OCI-LY7 (cell line): ENCODE data around the gene RAB5IF. TPM values are rescaled to one million over a fixed set of nuclear protein-coding genes. Genes with fewer than 3 reads are reported as not detected.

Experiments used
- BruUV-seq: library from RNA; stranded (reverse); fragments of 400-500 nt; replicated peaks from 2 replicates; lab custom pipeline; 2021; lab: Mats Ljungman, UMichigan
- CTCF ChIA-PET: fragments of 300-600 bp; sonication (Branson Sonifier 250); formaldehyde crosslinking; loops from one replicate; lab custom pipeline; 2022; ENCODE audit warnings: antibody characterized with exemption; ENCODE audit not compliant: unreplicated experiment; lab: Charles Lee
- POLR2A ChIA-PET: fragments of 300-600 bp; sonication (Branson Sonifier 250); formaldehyde crosslinking; loops from one replicate; lab custom pipeline; 2022; ENCODE audit warnings: antibody characterized with exemption; lab: Charles Lee
- DNase-seq: peaks from one replicate; pipeline ENCODE4 v3.0.0-alpha.2; 2015; ENCODE audit warnings: low spot score
- H2AFZ ChIP-seq: fragments of 200-600 bp; sonication (generic), shearing (Covaris generic); 2 replicates; pipeline ENCODE4 v1.6.1; 2014; ENCODE audit warnings: mild to moderate bottlenecking, antibody characterized with exemption, low read length, moderate library complexity
- H3K27ac ChIP-seq: fragments of 200-600 bp; sonication (generic); 2 replicates; pipeline ENCODE4 v1.5.1; 2014; ENCODE audit warnings: mixed run types, low read depth, mild to moderate bottlenecking, moderate library complexity, low read length, inconsistent platforms; ENCODE audit not compliant: poor library complexity, severe bottlenecking
- H3K36me3 ChIP-seq: fragments of 200-600 bp; sonication (generic); 2 replicates; pipeline ENCODE4 v1.6.1; 2014; ENCODE audit warnings: mild to moderate bottlenecking, antibody characterized with exemption, low read length, moderate library complexity, mixed read lengths; ENCODE audit not compliant: insufficient read depth
- H3K4me1 ChIP-seq: fragments of 200-600 bp; sonication (generic); 2 replicates; pipeline ENCODE4 v1.5.1; 2014; ENCODE audit warnings: mild to moderate bottlenecking, low read length; ENCODE audit not compliant: insufficient read depth, poor library complexity, severe bottlenecking
- H3K4me2 ChIP-seq: fragments of 200-600 bp; sonication (generic); 2 replicates; pipeline ENCODE4 v1.6.1; 2014; ENCODE audit warnings: mild to moderate bottlenecking, low read length
- H3K4me3 ChIP-seq: fragments of 200-600 bp; sonication (generic); 2 replicates; pipeline ENCODE4 v1.5.1; 2014; ENCODE audit warnings: mild to moderate bottlenecking, low read depth, low read length; ENCODE audit not compliant: poor library complexity, severe bottlenecking
- H3K79me2 ChIP-seq: fragments of 200-600 bp; sonication (generic); 2 replicates; pipeline ENCODE4 v1.6.1; 2016; ENCODE audit warnings: low read depth, mild to moderate bottlenecking, low read length, moderate library complexity, mixed read lengths; ENCODE audit not compliant: insufficient read depth
- H3K9me2 ChIP-seq: fragments of 200-600 bp; sonication (generic); 2 replicates; pipeline ENCODE4 v1.6.1; 2016; ENCODE audit warnings: mild to moderate bottlenecking, low read length, mixed read lengths; ENCODE audit not compliant: insufficient read depth
- H3K9me3 ChIP-seq: fragments of 200-600 bp; sonication (generic); 2 replicates; pipeline ENCODE4 v1.6.1; 2014; ENCODE audit warnings: mild to moderate bottlenecking, mixed run types, low read length, mixed read lengths
- H4K20me1 ChIP-seq: fragments of 200-600 bp; sonication (generic); 2 replicates; pipeline ENCODE4 v1.6.1; 2014; ENCODE audit warnings: mild to moderate bottlenecking, antibody characterized with exemption, low read length, moderate library complexity, mixed read lengths; ENCODE audit not compliant: insufficient read depth
- CTCF ChIP-seq: fragments of 200-600 bp; sonication (generic); conservative IDR thresholded peaks from 2 replicates; pipeline ENCODE4 v1.5.1; 2014; ENCODE audit warnings: mild to moderate bottlenecking, antibody characterized with exemption, low read length, moderate library complexity, mixed read lengths
- EZH2phosphoT487 ChIP-seq: fragments of 200-600 bp; sonication (generic); IDR thresholded peaks from 2 replicates; pipeline ENCODE4 v1.6.1; 2018; ENCODE audit warnings: low read depth, borderline replicate concordance, mild to moderate bottlenecking, mixed run types, antibody characterized with exemption, low read length, moderate library complexity, mixed read lengths
- intact Hi-C: fragments of 100-400 bp; cut with micrococcal nuclease; formaldehyde crosslinking; loops from one replicate; pipeline ENCODE4 v1.10.0; 2022; ENCODE audit not compliant: unreplicated experiment
- total RNA-seq, 2 experiments: library from RNA; depleted of rRNA in 1 of 2; stranded (reverse); fragments of >200 nt in 1 of 2; shearing (Covaris generic) in 1 of 2; gene quantifications; 2 replicates each; pipeline ENCODE4 v1.2.3, GENCODE V29; 2014 to 2022

RAB5IF gene
- total RNA-seq, 2 experiments from 2014 or later, result 66.6 to 94.8 TPM

DNA sequence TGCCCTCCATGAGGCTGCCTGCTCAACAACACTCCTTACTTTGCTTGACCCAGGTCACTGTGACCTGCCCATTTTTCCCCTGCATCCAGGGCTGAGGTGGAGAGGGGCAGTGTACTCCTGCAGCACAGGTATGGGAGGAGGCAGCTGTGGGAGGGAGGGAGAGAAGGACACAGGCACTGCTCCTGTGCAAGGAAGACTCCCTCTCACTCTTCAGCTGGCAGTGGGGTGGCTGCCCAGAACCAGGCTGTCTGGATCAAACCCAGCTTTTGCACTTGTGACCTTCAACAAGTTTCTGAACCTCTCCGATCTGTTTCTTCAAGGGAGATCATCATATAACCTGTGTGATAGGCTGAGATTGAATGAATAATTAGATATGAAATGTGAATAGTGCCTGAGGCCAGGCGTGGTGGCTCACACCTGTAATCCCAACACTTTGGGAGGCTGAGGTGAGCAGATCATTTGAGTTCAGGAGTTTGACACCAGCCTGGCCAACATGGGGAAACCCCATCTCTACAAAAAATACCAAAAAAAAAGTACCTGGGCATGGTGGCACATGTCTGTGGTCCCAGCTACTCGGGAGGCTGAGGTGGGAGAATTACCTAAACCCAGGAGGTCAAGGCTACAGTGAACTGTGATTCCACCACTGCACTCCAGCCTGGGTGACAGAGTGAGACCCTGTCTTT lies 18.1 kb upstream of the RAB5IF start:
- no peaks in the 10 kb centered on the region for H4K20me1 ChIP-seq
- ChIA-PET CTCF (no interaction called here), POLR2A (interaction anchor here (0.6 to 0.9 kb wide), 3 partner anchors 11 to 106 kb away, joined by 3 to 5 read pairs (median 4); no protein-coding TSS in a partner anchor)
- no peak for DNase-seq
- no peak overlapping the region for H3K27ac ChIP-seq
- H3K36me3 ChIP-seq, result peaks cover 83% of the 10 kb centered on the region
- no peak overlapping the region for H3K4me3 ChIP-seq
- H3K9me3 ChIP-seq, result no peaks in the 10 kb centered on the region
- H3K79me2 ChIP-seq, result no peaks in the 10 kb centered on the region
- no peak overlapping the region for H2AFZ ChIP-seq
- BruUV-seq, result no TSS peak
- no peaks in the 10 kb centered on the region for H3K9me2 ChIP-seq
- TF ChIP-seq CTCF, result no peak
- no peak for TF ChIP-seq EZH2phosphoT487
- peaks cover 13% of the 10 kb centered on the region for H3K4me1 ChIP-seq
- intact Hi-C loops, result no loop called here
- no peak overlapping the region for H3K4me2 ChIP-seq

DNA sequence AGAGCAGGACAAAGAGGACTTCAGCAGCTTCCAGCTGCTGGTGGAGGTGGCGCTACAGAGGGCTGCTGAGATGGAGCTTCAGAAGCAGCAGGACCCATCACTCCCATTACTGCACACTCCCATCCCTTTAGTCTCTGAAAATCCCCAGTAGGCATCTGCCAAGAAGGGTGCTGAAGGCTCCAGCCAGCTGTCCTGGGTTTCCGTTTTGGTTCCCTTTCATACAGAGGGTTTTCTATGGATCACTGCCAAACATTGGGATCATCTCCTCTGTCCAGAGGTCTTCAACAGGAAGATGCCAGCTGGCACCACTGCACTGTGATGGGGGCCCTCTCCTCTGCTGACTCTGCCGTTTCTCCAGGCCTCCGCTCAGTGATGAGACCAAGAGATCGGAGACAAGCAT lies 14.3 kb upstream of the RAB5IF start:
- Histone ChIP-seq H3K4me2 (no peak overlapping the region), H3K27ac (no peak overlapping the region), H3K4me3 (no peak overlapping the region), H2AFZ (no peak overlapping the region), H3K4me1 (peaks cover 48% of the 10 kb centered on the region), H3K9me2 (no peaks in the 10 kb centered on the region), H3K36me3 (peaks cover 68% of the 10 kb centered on the region), H4K20me1 (no peaks in the 10 kb centered on the region), H3K9me3 (no peaks in the 10 kb centered on the region), H3K79me2 (no peaks in the 10 kb centered on the region)
- intact Hi-C loops, result no loop called here
- CTCF ChIA-PET, result interaction anchor here (0.6 kb wide), 1 partner anchor 870 kb away, joined by 3 read pairs; no protein-coding TSS in a partner anchor
- POLR2A ChIA-PET, result interaction anchor here (0.7 to 0.9 kb wide), 3 partner anchors 14 to 395 kb away, joined by 4 to 7 read pairs (median 6); no protein-coding TSS in a partner anchor
- no peak for TF ChIP-seq EZH2phosphoT487
- TF ChIP-seq CTCF, result no peak
- no TSS peak for BruUV-seq
- DNase-seq, result no peak
